Left lung (tissue), 10 donors: ENCODE results near the gene CHRNA4. TPM values are rescaled to one million over a fixed set of nuclear protein-coding genes. Genes with fewer than 3 reads are reported as not detected.

Experiments
- ATAC-seq: fragments of 200-7000 bp; cut with Tn5 transposase; one replicate; pipeline ENCODE4 v1.9.1; 2020; ENCODE audit warnings: moderate library complexity
- DNase-seq, 4 donors: peaks; one replicate each; pipeline ENCODE4 v3.0.0-alpha.2; 2013 to 2020
- H3K27ac ChIP-seq, 2 donors: fragments of 200-600 bp; sonication (generic) in 1 of 2; one replicate each; pipeline versions ENCODE4 v1.5.0 to v1.8.0; 2020 to 2021
- H3K27me3 ChIP-seq, 2 donors: fragments of 200-600 bp; sonication (generic) in 1 of 2; one replicate each; pipeline versions ENCODE4 v1.5.0 to v1.8.0; 2020 to 2021
- H3K36me3 ChIP-seq, 2 donors: fragments of 200-600 bp; sonication (generic) in 1 of 2; one replicate each; pipeline versions ENCODE4 v1.5.0 to v1.8.0; 2020 to 2021
- H3K4me1 ChIP-seq, 2 donors: fragments of 200-600 bp; one replicate each; pipeline ENCODE4 v1.8.0; 2021
- H3K4me3 ChIP-seq, 2 donors: fragments of 200-600 bp; sonication (generic) in 1 of 2; one replicate each; pipeline versions ENCODE4 v1.5.0 to v1.8.0; 2020 to 2021; ENCODE audit warnings: mild to moderate bottlenecking in 1 of 2
- H3K9me3 ChIP-seq, 2 donors: fragments of 200-600 bp; sonication (generic) in 1 of 2; one replicate each; pipeline versions ENCODE4 v1.5.0 to v1.8.0; 2020 to 2021
- intact Hi-C, 2 donors: fragments of 100-400 bp; cut with DNase I; formaldehyde crosslinking; loops; one replicate each; pipeline versions ENCODE4 v1.11.2 to v1.14.2; 2022
- polyA plus RNA-seq, 6 donors: library from polyadenylated mRNA; unstranded; fragments of 120-200 nt; gene quantifications; one replicate each; pipeline ENCODE4 v1.2.1, GENCODE V29; 2013; ENCODE audit not compliant: insufficient read length in 6 of 6
- total RNA-seq, 2 donors: library from RNA; stranded (reverse); fragmentation: NEBNext Ultra II Directional; extraction: Animal tissue kit (Norgen Biotek cat#: 25700); gene quantifications; one replicate each; pipeline ENCODE4 v1.2.1, GENCODE V29; 2021
- TF ChIP-seq, protein P1 (sequence below), 2 donors: fragments of 200-600 bp; sonication (generic) in 1 of 2; IDR thresholded peaks; one replicate each; pipeline versions ENCODE4 v1.5.0 to v1.8.0; 2021; ENCODE audit warnings: antibody characterized with exemption in 2 of 2
- donor health status: DM: no; HTN: yes; CAD: no.
- donor health status: DM: no; HTN: no; CAD: no.

Gene CHRNA4
- total and polyA plus RNA-seq, 8 donors: 0.16 to 1.3 (median 1.00) TPM; not detected in 2

DNA sequence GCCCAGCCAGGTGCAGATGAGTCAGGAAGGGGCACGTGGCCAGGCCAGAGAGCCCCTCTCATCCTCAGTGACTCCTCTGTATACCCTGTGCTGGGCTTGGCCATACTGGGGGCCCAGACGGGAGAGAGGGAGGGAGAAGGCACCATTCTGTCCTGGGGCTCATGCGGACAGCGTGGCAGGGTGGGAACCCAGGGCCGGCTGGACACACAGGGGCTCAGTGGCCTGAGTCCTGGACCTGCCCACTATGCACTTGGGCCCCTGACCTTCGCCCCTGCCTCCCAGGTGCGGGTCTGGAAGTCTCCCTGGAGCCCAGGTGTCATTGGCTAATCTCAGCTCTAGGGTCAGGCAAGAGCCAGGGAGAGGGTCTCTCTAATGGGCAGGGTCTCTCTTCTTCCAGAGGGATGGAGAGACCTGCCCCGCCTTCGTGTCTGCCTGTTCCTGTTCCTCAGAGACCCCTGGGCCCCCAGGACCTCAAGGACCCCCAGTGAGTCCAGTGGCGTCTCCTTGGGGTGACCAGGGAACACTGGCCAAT, 40.5 kb downstream of the CHRNA4 start:
- Histone ChIP-seq H3K4me3 (no peak overlapping the region), H3K27ac (no peak overlapping the region), H3K9me3 (no peaks in the 10 kb centered on the region), H3K4me1 (no peaks in the 10 kb centered on the region), H3K27me3 (peaks cover 0 to 77% of the 10 kb centered on the region in 2 donors), H3K36me3 (no peaks in the 10 kb centered on the region)
- ATAC-seq (no peak), DNase-seq (peak in 1 of 4 donors; percentile 47)
- intact Hi-C loops: no loop called here
- TF ChIP-seq, protein P1, sequence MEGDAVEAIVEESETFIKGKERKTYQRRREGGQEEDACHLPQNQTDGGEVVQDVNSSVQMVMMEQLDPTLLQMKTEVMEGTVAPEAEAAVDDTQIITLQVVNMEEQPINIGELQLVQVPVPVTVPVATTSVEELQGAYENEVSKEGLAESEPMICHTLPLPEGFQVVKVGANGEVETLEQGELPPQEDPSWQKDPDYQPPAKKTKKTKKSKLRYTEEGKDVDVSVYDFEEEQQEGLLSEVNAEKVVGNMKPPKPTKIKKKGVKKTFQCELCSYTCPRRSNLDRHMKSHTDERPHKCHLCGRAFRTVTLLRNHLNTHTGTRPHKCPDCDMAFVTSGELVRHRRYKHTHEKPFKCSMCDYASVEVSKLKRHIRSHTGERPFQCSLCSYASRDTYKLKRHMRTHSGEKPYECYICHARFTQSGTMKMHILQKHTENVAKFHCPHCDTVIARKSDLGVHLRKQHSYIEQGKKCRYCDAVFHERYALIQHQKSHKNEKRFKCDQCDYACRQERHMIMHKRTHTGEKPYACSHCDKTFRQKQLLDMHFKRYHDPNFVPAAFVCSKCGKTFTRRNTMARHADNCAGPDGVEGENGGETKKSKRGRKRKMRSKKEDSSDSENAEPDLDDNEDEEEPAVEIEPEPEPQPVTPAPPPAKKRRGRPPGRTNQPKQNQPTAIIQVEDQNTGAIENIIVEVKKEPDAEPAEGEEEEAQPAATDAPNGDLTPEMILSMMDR (IDR thresholded peaks at IDR 0.05): no peak

DNA sequence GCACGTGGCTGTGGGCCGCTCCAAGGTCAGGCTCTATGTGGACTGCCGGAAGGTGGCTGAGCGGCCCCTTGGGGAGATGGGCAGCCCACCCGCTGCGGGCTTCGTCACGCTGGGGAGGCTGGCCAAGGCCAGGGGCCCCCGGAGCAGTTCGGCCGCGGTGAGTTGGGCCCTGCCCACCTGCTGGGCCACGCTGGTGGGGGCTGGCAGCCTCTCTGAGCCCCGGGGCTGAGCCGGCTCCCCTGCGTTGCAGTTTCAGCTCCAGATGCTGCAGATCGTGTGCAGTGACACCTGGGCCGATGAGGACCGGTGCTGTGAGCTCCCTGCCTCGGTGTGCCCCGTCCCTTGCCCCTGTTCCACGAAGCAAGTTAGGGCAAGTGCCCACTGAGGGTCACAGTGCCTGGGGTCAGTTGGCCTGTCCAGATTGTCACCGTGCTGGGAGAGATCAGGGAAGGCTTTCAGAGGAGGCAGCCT, 41.1 kb downstream of the CHRNA4 start:
- no peak overlapping the region for H3K4me3 ChIP-seq
- H3K9me3 ChIP-seq: no peaks in the 10 kb centered on the region
- no peaks in the 10 kb centered on the region for H3K4me1 ChIP-seq
- DNase-seq (peak in 1 of 4 donors; percentile 76), ATAC-seq (no peak)
- peaks cover 0 to 78% of the 10 kb centered on the region in 2 donors for H3K27me3 ChIP-seq
- TF ChIP-seq, protein P1 (IDR thresholded peaks at IDR 0.05): no peak
- intact Hi-C loops: no loop called here
- H3K27ac ChIP-seq: no peak overlapping the region
- no peaks in the 10 kb centered on the region for H3K36me3 ChIP-seq

DNA sequence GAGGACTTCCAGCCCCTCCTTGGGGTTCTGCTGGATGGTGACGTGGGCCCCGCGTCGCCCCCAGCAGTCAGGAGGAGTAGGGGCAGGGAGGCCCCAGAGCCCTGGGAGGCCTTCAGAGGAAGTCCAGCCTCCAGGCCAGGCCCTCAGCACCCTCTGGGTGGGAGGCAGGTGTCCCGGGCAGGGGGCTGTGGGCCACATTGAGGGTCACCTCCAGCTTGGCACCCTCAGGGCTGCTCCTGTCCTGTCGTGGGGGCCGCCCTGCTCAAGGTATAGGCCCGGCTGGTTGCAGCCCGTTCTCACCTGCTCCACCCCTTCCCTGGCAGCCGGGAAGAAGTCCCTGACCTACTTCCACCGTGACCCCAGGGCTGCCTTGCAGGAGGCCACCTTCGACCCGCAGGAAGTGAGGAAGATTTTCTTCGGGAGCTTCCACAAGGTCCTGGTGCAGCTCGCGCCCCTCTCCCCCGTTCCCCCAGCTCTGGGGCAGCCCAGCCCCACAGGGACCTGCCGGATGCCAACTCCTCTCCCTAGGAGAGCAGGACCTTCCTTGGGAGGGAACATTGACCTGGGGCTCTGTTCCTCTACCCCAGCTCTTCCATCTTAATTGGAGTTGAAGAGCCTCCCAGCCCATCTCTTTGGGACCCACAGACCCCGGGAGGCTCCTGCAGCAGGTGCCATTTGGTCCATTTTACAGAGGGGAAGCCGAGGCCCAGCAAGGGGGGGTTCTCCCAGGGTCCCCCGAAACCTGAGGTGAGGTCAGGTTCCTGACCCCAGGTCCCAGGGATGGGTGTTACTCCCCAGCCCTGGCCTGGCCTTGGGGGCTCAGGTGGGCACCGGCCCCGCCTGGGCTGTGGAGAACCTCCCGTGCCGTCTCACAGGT, 41.7 kb downstream of the CHRNA4 start:
- DNase-seq (peak in 1 of 4 donors; percentile 68), ATAC-seq (no peak)
- no peaks in the 10 kb centered on the region for H3K9me3 ChIP-seq
- TF ChIP-seq, protein P1 (IDR thresholded peaks at IDR 0.05): no peak
- no peaks in the 10 kb centered on the region for H3K4me1 ChIP-seq
- no peak overlapping the region for H3K4me3 ChIP-seq
- H3K27ac ChIP-seq: no peak overlapping the region
- H3K36me3 ChIP-seq: no peaks in the 10 kb centered on the region
- peaks cover 0 to 82% of the 10 kb centered on the region in 2 donors for H3K27me3 ChIP-seq
- intact Hi-C loops: no loop called here

DNA sequence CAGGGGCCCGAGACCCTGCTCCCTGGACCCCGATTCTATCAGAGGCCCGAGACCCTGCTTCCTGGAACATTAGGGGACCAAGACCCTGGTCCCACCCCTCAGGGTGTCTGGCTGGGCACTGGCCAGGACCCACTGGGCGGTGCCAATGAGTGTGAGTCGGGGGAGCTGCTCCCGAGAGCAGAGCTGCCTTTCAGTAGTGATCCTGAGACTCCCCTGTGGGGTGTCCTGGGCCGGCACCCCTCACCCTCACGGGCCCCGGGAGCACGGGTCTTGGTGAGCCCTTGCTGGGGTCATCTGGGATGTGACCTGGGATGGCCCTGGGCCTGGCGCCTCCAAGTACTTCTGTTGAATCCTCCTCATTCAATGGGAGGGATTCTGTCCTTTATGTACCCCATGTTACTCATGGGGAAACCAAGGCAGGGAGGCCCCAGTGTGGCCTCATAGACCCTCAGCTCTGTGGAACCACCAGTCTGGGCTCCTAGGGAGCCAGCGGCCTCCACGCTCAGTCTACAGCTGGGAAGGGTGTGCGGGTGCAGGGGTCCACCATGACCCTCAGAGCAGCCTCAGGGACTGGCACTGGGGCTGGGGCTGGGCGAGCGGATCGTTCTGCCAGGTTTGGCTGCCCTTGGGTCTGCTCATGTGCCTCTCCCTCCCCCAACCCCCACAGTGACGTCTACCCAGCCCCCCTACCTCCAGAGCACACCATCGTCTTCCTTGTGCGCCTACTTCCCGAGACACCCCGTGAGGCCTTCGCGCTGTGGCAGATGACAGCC, 42.6 kb downstream of the CHRNA4 start:
- H3K27ac ChIP-seq: no peak overlapping the region
- intact Hi-C loops: no loop called here
- no peak overlapping the region for H3K4me3 ChIP-seq
- TF ChIP-seq, protein P1 (IDR thresholded peaks at IDR 0.05): no peak
- DNase-seq: peak in 1 of 4 donors; percentile 63
- no peaks in the 10 kb centered on the region for H3K4me1 ChIP-seq
- H3K9me3 ChIP-seq: no peaks in the 10 kb centered on the region
- no peaks in the 10 kb centered on the region for H3K36me3 ChIP-seq
- ATAC-seq: no peak
- H3K27me3 ChIP-seq: peaks cover 0 to 86% of the 10 kb centered on the region in 2 donors
